Activated naive CD8-positive, alpha-beta T cell treated with anti-CD3 and anti-CD28 coated beads, Interleukin-2, amount 50 U/mL, for 24 hours (primary cell): ENCODE measurements around the gene SORCS1.

Experiments
- ATAC-seq: fragments of 150-1000 bp; cut with Tn5 transposase; one replicate; pipeline ENCODE4 v1.10.0; 2021
- DNase-seq: peaks from one replicate; pipeline ENCODE4 v3.0.0; 2021
- H3K27ac Mint-ChIP-seq: one replicate; pipeline ENCODE4 v1.8.0; 2021; ENCODE audit warnings: mild to moderate bottlenecking, mixed read lengths
- H3K27me3 Mint-ChIP-seq: one replicate; pipeline ENCODE4 v1.8.0; 2021; ENCODE audit warnings: mixed read lengths
- H3K36me3 Mint-ChIP-seq: one replicate; pipeline ENCODE4 v1.8.0; 2021; ENCODE audit warnings: low read depth, mixed read lengths
- H3K4me1 Mint-ChIP-seq: one replicate; pipeline ENCODE4 v1.8.0; 2021; ENCODE audit warnings: mixed read lengths
- H3K4me3 Mint-ChIP-seq: one replicate; pipeline ENCODE4 v1.8.0; 2021; ENCODE audit warnings: mild to moderate bottlenecking, moderate library complexity, mixed read lengths
- H3K9me3 Mint-ChIP-seq: one replicate; pipeline ENCODE4 v1.8.0; 2021; ENCODE audit warnings: mixed read lengths

Gene SORCS1

DNA sequence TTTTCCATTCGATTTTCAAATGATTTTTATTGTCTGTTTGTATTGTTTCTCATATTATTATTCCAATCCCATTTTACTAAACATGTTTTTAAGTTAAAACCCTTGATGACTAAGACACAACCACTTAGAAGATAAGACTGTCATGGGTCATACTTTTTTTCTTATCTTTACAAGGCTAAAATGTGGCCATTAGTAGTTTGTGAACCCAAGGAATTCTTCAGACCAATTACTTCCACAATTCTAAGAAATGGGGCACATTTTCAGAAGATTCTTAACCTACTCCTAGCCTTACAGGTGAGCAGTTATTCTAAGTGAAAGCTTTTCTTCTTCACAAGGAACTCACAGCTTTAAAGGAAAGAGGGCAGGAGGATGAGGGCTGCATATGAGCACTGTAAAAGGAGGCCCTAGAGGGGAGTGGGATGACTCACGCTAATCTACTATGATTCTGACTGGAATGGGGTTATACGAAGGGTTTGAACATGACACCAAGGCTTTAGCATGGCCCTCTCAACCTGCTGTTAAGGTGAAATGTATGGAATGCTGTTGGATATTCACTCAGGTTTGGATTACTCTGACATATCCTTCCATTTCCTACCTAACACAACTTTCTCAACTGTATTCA is 81.0 kb downstream of the SORCS1 start:
- peaks cover 14% of the 10 kb centered on the region for H3K9me3 Mint-ChIP-seq
- no peaks in the 10 kb centered on the region for H3K36me3 Mint-ChIP-seq
- ATAC-seq (no peak), DNase-seq (no peak)
- no peaks in the 10 kb centered on the region for H3K4me1 Mint-ChIP-seq
- H3K4me3 Mint-ChIP-seq: no peak overlapping the region
- no peak overlapping the region for H3K27ac Mint-ChIP-seq
- no peaks in the 10 kb centered on the region for H3K27me3 Mint-ChIP-seq

DNA sequence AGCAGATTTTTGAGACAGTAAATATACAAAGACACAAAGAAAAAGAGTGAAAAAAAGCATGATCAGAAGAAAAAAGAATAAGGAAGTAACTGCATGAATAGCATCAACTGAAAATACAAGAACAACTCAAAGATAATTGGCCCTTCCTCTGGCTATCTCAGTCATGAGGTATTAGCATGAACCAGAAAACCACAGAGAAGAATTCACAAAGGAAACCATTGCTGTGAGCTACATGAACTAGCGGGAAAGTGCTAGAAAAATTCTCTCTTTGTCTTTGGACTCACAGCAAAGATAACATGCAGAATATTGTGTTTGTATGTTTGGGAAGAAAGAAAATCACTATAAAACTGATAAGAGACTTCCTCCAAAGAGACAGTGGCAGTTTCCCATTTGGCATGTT is 82.9 kb downstream of the SORCS1 start:
- peaks cover 8% of the 10 kb centered on the region for H3K9me3 Mint-ChIP-seq
- H3K4me1 Mint-ChIP-seq: no peaks in the 10 kb centered on the region
- no peak for ATAC-seq
- H3K27ac Mint-ChIP-seq: no peak overlapping the region
- no peaks in the 10 kb centered on the region for H3K27me3 Mint-ChIP-seq
- H3K4me3 Mint-ChIP-seq: no peak overlapping the region
- DNase-seq: no peak
- no peaks in the 10 kb centered on the region for H3K36me3 Mint-ChIP-seq

DNA sequence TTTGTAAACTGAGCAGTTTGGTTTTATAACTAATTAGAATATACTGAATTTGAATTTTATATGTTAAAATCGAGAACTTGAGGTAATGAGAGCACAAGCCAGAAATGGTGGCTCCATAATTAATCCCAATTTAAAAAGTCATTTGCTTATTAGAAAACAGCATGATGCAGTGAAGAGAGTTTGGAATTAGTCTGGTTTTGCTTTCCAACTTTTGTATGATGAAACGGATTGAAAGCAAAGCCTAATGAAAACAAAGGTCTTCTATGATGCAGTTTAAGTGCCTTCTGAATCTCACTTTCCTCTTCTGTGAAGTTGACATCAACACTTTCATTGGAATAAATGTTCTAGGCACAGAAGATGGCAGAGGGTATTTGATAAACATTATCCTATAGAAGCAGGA is 89.4 kb downstream of the SORCS1 start:
- H3K27me3 Mint-ChIP-seq: no peaks in the 10 kb centered on the region
- ATAC-seq (no peak), DNase-seq (no peak)
- no peak overlapping the region for H3K27ac Mint-ChIP-seq
- peaks cover 7% of the 10 kb centered on the region for H3K9me3 Mint-ChIP-seq
- H3K36me3 Mint-ChIP-seq: no peaks in the 10 kb centered on the region
- H3K4me3 Mint-ChIP-seq: no peak overlapping the region
- no peaks in the 10 kb centered on the region for H3K4me1 Mint-ChIP-seq

DNA sequence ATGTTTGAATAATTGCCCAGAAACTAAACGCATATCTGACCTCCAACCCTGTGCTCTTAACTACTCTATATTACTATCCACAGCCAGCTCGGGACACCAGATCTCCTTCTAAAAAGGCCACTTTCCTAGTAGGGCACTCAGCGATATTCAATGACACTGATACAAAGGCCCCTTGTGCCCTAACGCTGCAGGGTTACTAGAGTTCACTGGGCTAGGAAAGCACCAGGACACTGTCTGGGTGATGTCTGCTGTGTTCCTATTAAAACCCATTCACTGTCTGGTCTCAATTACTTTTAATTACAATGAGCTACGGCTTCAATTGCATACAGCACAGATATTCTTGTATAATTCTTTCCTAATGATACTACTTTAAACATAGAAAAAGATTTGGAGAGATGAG is 91.7 kb downstream of the SORCS1 start:
- Mint-ChIP-seq H3K36me3 (no peaks in the 10 kb centered on the region), H3K4me3 (no peak overlapping the region), H3K4me1 (no peaks in the 10 kb centered on the region), H3K27ac (no peak overlapping the region), H3K27me3 (no peaks in the 10 kb centered on the region), H3K9me3 (peaks cover 7% of the 10 kb centered on the region)
- no peak for ATAC-seq
- no peak for DNase-seq

DNA sequence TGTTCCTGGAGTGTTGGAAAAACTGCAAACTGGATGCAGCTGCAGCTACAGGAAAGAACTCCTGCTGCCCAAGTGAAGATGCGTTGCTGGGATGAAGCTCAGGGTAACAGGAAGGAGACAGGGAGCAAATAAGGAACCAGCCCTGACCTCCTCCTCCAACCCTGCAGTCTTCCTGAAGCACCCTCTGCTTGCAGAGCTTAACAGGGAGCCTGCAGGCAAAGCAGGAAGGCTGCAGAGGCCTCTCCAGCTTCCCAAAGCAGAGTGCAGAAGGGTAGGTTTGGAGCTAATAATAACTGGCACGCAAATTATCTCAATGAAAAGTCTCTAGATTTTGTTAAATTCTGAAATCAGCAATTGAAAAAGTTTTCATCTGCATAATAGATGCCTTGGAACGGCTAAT is 92.5 kb downstream of the SORCS1 start:
- peaks cover 7% of the 10 kb centered on the region for H3K9me3 Mint-ChIP-seq
- no peaks in the 10 kb centered on the region for H3K36me3 Mint-ChIP-seq
- H3K4me3 Mint-ChIP-seq: no peak overlapping the region
- H3K27ac Mint-ChIP-seq: no peak overlapping the region
- DNase-seq (no peak), ATAC-seq (no peak)
- H3K27me3 Mint-ChIP-seq: no peaks in the 10 kb centered on the region
- no peaks in the 10 kb centered on the region for H3K4me1 Mint-ChIP-seq

DNA sequence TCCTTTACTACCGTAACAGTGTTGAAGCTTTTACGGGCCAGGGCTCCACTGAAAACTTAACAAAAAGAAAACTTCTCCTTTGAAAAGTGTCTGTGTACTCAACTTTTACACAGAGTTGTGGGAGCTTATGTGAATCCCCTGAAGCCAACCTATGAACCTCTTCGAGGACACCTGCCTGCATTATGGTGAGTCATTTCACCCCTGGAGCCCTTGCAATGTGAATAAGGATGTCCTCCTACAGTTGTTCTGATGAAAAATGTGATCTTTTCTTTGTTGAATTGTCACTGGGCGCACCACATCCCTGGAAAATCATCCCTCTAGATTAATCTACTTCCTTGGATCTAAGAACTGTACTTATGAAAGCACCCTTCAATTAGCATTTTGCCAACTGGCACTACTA is 93.2 kb downstream of the SORCS1 start:
- no peak for ATAC-seq
- Mint-ChIP-seq H3K27ac (no peak overlapping the region), H3K27me3 (no peaks in the 10 kb centered on the region)

DNA sequence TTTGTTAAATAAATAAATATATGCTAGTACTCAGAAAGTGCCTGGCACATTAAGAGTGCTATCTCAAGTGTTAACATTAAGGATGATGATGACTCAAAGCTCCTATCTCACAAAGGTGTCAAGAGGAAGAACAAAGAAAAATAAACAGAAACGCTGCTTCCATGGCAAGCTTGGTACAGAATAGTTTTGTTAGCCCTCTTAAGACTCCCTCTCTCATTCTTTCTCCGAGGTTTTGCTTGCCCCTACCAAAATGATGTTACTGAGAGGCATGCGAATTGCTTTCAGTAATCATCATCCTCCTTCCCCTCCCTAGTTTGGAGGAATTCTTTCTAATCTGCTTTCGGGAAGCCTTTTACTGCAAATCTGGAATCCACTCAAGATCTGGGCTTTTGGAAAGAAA is 96.7 kb downstream of the SORCS1 start:
- Mint-ChIP-seq H3K4me3 (no peak overlapping the region), H3K4me1 (no peaks in the 10 kb centered on the region), H3K27ac (no peak overlapping the region), H3K36me3 (no peaks in the 10 kb centered on the region), H3K27me3 (no peaks in the 10 kb centered on the region), H3K9me3 (no peaks in the 10 kb centered on the region)
- ATAC-seq (no peak), DNase-seq (no peak)

More for the DNA sequence above, 93.2 kb downstream of the SORCS1 start:
- Mint-ChIP-seq H3K36me3 (no peaks in the 10 kb centered on the region), H3K9me3 (peaks cover 7% of the 10 kb centered on the region), H3K4me3 (no peak overlapping the region), H3K4me1 (no peaks in the 10 kb centered on the region)
- no peak for DNase-seq

DNA sequence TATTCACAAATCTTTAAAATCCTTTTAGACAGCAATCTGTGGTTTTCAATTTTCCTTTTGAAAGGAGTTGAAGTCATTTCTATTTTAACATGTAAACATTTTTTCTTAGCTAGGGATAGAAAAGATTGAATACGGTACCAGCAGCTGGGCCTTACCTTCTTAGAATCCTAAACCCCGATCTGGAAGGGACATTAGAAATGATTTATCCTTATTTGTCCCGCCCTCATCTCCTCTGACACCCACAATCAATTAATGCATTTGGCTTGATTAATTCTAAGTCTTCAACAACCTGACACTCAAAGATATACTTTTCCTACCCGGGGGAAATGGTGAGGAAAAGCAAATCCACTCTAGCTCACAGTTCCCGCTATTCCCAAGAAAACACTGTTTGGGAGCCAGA is 100.4 kb downstream of the SORCS1 start:
- DNase-seq (no peak), ATAC-seq (no peak)
- Mint-ChIP-seq H3K27ac (no peak overlapping the region), H3K4me3 (no peak overlapping the region), H3K27me3 (no peaks in the 10 kb centered on the region), H3K36me3 (no peaks in the 10 kb centered on the region), H3K4me1 (no peaks in the 10 kb centered on the region), H3K9me3 (no peaks in the 10 kb centered on the region)

DNA sequence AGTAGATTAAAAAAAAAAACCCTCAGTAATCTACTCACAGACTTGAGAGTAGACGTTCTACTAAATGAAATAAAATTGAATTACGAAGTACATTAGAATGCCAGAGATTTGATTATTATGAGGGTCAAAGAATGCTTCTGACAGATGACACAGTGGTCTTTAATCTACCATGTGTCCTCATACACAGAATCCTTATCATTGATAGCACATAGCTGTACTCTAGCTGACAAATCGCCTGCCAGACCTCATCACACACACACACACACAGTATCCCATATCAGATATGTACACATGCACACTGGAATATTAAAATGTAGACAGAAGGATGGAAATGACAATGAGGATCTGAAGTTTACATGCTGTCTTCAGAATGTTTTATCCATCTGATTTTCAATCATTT is 104.6 kb downstream of the SORCS1 start:
- DNase-seq (no peak), ATAC-seq (no peak)
- Mint-ChIP-seq H3K9me3 (peaks cover 3% of the 10 kb centered on the region), H3K4me3 (no peak overlapping the region), H3K4me1 (no peaks in the 10 kb centered on the region), H3K27ac (no peak overlapping the region), H3K36me3 (no peaks in the 10 kb centered on the region), H3K27me3 (no peaks in the 10 kb centered on the region)

DNA sequence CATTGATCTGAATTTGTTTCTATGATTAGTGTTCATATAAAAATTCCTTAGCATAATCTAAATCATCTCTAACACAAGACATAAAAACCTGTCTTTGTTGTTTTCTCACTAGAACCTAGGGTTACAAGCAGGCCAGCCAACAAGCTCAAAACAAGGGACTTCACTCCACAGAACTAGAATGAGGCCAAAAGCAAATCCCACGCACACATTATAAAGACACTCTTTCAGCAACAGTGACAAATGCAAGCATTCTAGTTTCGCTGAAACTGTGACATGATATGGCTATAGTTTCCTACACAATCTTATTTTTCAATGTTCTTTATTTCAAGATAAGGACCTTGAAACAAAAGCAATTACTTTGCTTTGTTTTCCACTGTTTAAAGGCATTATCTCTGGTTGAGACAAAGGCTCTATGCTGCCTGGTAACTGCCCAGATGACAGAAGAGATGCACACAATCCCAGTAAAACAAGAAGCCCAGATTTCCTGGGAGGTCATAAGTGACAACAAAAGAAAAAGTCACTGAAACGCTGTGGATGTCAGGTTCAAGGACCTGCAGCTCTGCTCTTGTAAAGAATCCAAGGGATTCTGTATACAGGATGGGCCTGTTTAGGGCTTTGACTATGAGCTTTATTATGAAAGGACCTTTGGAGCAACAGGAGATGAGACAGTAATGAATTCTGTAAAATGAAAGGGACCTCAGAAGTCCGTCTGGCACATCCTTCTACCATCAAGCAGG is 105.3 kb downstream of the SORCS1 start:
- no peak overlapping the region for H3K4me3 Mint-ChIP-seq
- ATAC-seq: no peak
- DNase-seq: no peak
- H3K27ac Mint-ChIP-seq: no peak overlapping the region
- H3K9me3 Mint-ChIP-seq: peaks cover 3% of the 10 kb centered on the region
- H3K4me1 Mint-ChIP-seq: no peaks in the 10 kb centered on the region
- H3K36me3 Mint-ChIP-seq: no peaks in the 10 kb centered on the region
- no peaks in the 10 kb centered on the region for H3K27me3 Mint-ChIP-seq

DNA sequence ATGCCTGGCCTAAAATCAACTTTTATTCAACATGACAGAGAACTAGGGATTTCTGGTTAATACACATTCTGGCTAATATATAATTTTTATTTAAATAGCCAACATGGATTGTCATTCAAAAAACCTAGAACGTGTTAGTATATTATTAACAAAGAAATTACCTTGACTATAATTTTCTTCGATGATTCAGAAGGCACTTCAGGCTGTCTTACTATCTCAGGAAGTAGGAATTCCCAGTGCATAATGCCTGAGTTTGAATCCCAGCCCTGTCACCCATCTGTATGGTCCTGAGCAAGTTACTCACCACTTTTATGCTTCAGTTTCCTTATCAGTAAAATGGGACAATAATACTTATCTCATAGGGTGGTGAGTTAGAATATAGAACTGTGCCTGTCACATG is 106.2 kb downstream of the SORCS1 start:
- no peak for DNase-seq
- H3K27ac Mint-ChIP-seq: no peak overlapping the region
- no peak for ATAC-seq
- peaks cover 3% of the 10 kb centered on the region for H3K9me3 Mint-ChIP-seq
- H3K36me3 Mint-ChIP-seq: no peaks in the 10 kb centered on the region
- no peaks in the 10 kb centered on the region for H3K27me3 Mint-ChIP-seq
- H3K4me3 Mint-ChIP-seq: no peak overlapping the region
- H3K4me1 Mint-ChIP-seq: no peaks in the 10 kb centered on the region

DNA sequence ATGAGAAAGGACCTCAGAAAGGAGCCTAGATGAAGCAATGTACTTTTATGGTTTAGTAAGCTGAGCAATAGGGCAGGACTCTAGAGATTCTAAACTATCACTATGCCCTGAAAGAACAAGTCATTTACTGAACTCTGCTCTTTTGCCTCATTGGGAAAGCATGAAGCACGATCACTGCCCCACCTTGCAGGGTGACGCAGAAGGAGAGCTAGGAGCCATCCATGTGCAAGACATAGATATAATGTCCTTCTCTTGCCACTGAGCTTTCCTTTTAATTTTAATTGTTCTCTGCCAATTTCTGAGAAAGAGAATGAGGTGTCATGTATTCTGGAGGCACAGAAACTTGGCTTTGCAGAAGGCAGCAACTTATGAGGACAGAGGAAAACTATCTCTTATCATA is 108.3 kb downstream of the SORCS1 start:
- no peaks in the 10 kb centered on the region for H3K36me3 Mint-ChIP-seq
- ATAC-seq (no peak), DNase-seq (no peak)
- no peak overlapping the region for H3K27ac Mint-ChIP-seq
- no peak overlapping the region for H3K4me3 Mint-ChIP-seq
- peaks cover 3% of the 10 kb centered on the region for H3K9me3 Mint-ChIP-seq
- no peaks in the 10 kb centered on the region for H3K27me3 Mint-ChIP-seq
- no peaks in the 10 kb centered on the region for H3K4me1 Mint-ChIP-seq

DNA sequence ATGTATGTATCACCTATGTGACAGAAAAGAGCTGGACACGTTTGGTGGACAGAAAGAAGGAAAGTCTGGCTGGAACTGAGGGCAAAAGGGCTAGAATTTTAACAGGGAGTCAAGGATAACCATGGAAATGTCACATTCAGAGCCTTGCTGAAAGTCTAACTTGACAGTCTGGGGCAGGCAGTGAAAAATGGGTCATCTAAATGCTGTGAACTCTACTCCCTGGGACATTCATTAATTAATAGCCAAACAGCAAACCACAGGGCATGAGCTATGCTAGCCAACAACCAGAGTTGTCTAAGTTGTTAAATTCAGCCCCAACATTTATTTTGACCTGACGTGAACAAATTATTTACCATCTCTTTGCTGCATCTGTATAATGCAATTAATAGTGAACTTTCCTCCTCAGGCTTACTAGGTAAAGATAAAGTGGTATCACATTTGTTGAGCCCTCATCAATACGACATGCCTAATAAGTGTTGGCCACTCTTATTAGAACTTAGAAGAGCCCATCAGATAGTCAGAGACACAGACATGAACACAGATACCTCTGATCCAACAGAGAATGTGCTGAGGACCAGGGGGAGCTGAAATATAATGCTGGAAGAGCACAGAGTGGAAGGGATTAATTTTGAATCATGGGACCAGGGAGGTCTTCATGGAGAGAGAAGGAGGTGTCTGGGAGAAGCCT is 109.9 kb downstream of the SORCS1 start:
- Mint-ChIP-seq H3K27ac (no peak overlapping the region), H3K4me3 (no peak overlapping the region), H3K4me1 (no peaks in the 10 kb centered on the region), H3K9me3 (peaks cover 3% of the 10 kb centered on the region), H3K36me3 (no peaks in the 10 kb centered on the region), H3K27me3 (no peaks in the 10 kb centered on the region)
- DNase-seq (no peak), ATAC-seq (no peak)

DNA sequence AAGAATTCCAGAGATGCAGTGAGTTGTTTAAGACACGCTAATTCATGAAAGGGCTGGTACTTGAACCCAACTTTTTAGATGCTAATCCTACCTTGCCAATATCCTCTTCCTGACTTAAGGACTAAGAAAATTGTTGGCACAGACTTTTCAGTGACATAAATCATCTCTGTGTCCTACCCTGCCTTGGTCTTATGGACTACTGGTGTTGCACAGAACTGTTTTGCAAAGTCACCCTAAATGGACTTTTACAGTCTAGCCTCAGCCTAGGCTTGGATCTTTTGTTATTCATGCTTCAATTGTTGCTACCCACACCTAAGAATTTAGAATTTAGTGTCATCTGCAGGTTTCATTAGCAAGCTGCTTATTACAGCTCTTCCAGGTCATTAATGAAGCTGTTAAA is 112.7 kb downstream of the SORCS1 start:
- H3K4me1 Mint-ChIP-seq: no peaks in the 10 kb centered on the region
- ATAC-seq (no peak), DNase-seq (no peak)
- no peaks in the 10 kb centered on the region for H3K27me3 Mint-ChIP-seq
- H3K36me3 Mint-ChIP-seq: no peaks in the 10 kb centered on the region
- H3K9me3 Mint-ChIP-seq: peaks cover 9% of the 10 kb centered on the region
- H3K27ac Mint-ChIP-seq: no peak overlapping the region
- no peak overlapping the region for H3K4me3 Mint-ChIP-seq

DNA sequence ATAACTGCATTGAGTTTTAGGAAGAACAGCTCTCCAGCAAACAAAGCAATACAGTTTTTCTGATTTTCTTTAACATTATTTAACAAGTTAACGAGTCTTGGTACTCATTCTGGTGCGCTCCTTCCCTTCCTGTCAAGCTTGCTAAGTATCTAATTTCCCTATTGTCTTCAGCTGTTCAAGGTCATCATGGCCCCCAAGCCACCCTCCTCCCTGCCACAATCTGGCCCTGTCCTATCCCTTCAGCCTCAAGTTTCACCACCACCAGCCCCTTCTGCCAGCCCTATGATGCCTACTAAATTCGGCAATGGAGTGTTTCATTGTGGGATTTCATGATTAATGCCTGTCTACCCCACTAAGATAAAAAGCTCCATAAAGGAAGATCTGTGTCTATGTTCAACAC is 121.0 kb downstream of the SORCS1 start:
- ATAC-seq (no peak), DNase-seq (no peak)
- no peak overlapping the region for H3K27ac Mint-ChIP-seq
- H3K4me1 Mint-ChIP-seq: no peaks in the 10 kb centered on the region
- peaks cover 10% of the 10 kb centered on the region for H3K9me3 Mint-ChIP-seq
- no peaks in the 10 kb centered on the region for H3K36me3 Mint-ChIP-seq
- no peaks in the 10 kb centered on the region for H3K27me3 Mint-ChIP-seq
- no peak overlapping the region for H3K4me3 Mint-ChIP-seq
